Lower lobe of right lung (tissue), 2 donors: ENCODE data around the gene KDM4B. TPM values are rescaled to one million over a fixed set of nuclear protein-coding genes. Genes with fewer than 3 reads are reported as not detected.

Experiments
- ATAC-seq, 2 donors: fragments of 200-7000 bp; cut with Tn5 transposase; one replicate each; pipeline ENCODE4 v1.9.1; 2020 to 2022; ENCODE audit warnings: mild to moderate bottlenecking in 2 of 2, moderate library complexity in 2 of 2
- DNase-seq: peaks from one replicate; pipeline ENCODE4 v3.0.0-alpha.2; 2020
- H3K27ac ChIP-seq: fragments of 200-600 bp; one replicate; pipeline ENCODE4 v1.8.0; 2022
- H3K27me3 ChIP-seq: fragments of 200-600 bp; one replicate; pipeline ENCODE4 v1.8.0; 2022; ENCODE audit warnings: low read depth
- H3K36me3 ChIP-seq: fragments of 200-600 bp; one replicate; pipeline ENCODE4 v1.8.0; 2022; ENCODE audit warnings: mild to moderate bottlenecking
- H3K4me1 ChIP-seq: fragments of 200-600 bp; one replicate; pipeline ENCODE4 v1.8.0; 2022
- H3K4me3 ChIP-seq: fragments of 200-600 bp; one replicate; pipeline ENCODE4 v1.8.0; 2022; ENCODE audit warnings: mild to moderate bottlenecking
- H3K9me3 ChIP-seq: fragments of 200-600 bp; one replicate; pipeline ENCODE4 v1.8.0; 2022
- intact Hi-C: fragments of 100-400 bp; cut with DNase I; formaldehyde crosslinking; loops from one replicate; pipeline ENCODE4 v1.11.0; 2022
- total RNA-seq: library from RNA; stranded (reverse); fragmentation: NEBNext Ultra II Directional; extraction: Animal tissue kit (Norgen Biotek cat#: 25700); gene quantifications from one replicate; pipeline ENCODE4 v1.2.1, GENCODE V29; 2021
- TF ChIP-seq, protein P1 (sequence below): fragments of 200-600 bp; IDR thresholded peaks from one replicate; pipeline ENCODE4 v1.8.0; 2022; ENCODE audit warnings: antibody characterized with exemption, mild to moderate bottlenecking
- donor health status: DM: no; HTN: yes; CAD: no; lungs with severe emphysema.

The KDM4B gene
- total RNA-seq, 1 donor from 2014 or later, result 40.3 TPM

- no peak for ATAC-seq
- Histone ChIP-seq H3K27ac (no peak overlapping the region), H3K36me3 (no peaks in the 10 kb centered on the region), H3K9me3 (no peaks in the 10 kb centered on the region), H3K27me3 (no peaks in the 10 kb centered on the region), H3K4me3 (no peak overlapping the region), H3K4me1 (peaks cover 7% of the 10 kb centered on the region)
- no peak for DNase-seq
- TF ChIP-seq, protein P1, sequence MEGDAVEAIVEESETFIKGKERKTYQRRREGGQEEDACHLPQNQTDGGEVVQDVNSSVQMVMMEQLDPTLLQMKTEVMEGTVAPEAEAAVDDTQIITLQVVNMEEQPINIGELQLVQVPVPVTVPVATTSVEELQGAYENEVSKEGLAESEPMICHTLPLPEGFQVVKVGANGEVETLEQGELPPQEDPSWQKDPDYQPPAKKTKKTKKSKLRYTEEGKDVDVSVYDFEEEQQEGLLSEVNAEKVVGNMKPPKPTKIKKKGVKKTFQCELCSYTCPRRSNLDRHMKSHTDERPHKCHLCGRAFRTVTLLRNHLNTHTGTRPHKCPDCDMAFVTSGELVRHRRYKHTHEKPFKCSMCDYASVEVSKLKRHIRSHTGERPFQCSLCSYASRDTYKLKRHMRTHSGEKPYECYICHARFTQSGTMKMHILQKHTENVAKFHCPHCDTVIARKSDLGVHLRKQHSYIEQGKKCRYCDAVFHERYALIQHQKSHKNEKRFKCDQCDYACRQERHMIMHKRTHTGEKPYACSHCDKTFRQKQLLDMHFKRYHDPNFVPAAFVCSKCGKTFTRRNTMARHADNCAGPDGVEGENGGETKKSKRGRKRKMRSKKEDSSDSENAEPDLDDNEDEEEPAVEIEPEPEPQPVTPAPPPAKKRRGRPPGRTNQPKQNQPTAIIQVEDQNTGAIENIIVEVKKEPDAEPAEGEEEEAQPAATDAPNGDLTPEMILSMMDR, result no peak
- intact Hi-C loops, result no loop called here
These were observed 3.9 kb upstream of the KDM4B start for GRCh38 chr19:4965061-4965460.

GRCh38 chr19:4966591-4966990, 2.3 kb upstream of the KDM4B start:
- Histone ChIP-seq H3K9me3 (no peaks in the 10 kb centered on the region), H3K27me3 (no peaks in the 10 kb centered on the region), H3K4me3 (no peak overlapping the region), H3K4me1 (peaks cover 22% of the 10 kb centered on the region), H3K27ac (no peak overlapping the region), H3K36me3 (no peaks in the 10 kb centered on the region)
- ATAC-seq (no peak), DNase-seq (no peak)
- intact Hi-C loops, result no loop called here
- TF ChIP-seq, protein P1, result no peak

- TF ChIP-seq, protein P1, result no peak
- peak overlapping the region; percentile 41 for H3K4me3 ChIP-seq
- H3K9me3 ChIP-seq, result no peaks in the 10 kb centered on the region
- intact Hi-C loops, result no loop called here
- peaks cover 36% of the 10 kb centered on the region for H3K4me1 ChIP-seq
- DNase-seq (no peak), ATAC-seq (no peak)
- H3K27ac ChIP-seq, result no peak overlapping the region
- H3K27me3 ChIP-seq, result no peaks in the 10 kb centered on the region
- H3K36me3 ChIP-seq, result no peaks in the 10 kb centered on the region
These were observed 1.0 kb upstream of the KDM4B start for GRCh38 chr19:4967738-4968461.

GRCh38 chr19:4969292-4969771, 419 bp downstream of the KDM4B start:
- TF ChIP-seq, protein P1, result no peak
- intact Hi-C loops, result no loop called here
- H3K27me3 ChIP-seq, result no peaks in the 10 kb centered on the region
- DNase-seq, result no peak
- H3K27ac ChIP-seq, result peak overlapping the region; percentile 56
- no peaks in the 10 kb centered on the region for H3K36me3 ChIP-seq
- H3K4me3 ChIP-seq, result peak overlapping the region; percentile 62
- H3K9me3 ChIP-seq, result no peaks in the 10 kb centered on the region
- peaks cover 45% of the 10 kb centered on the region for H3K4me1 ChIP-seq
- ATAC-seq, result no peak

DNA sequence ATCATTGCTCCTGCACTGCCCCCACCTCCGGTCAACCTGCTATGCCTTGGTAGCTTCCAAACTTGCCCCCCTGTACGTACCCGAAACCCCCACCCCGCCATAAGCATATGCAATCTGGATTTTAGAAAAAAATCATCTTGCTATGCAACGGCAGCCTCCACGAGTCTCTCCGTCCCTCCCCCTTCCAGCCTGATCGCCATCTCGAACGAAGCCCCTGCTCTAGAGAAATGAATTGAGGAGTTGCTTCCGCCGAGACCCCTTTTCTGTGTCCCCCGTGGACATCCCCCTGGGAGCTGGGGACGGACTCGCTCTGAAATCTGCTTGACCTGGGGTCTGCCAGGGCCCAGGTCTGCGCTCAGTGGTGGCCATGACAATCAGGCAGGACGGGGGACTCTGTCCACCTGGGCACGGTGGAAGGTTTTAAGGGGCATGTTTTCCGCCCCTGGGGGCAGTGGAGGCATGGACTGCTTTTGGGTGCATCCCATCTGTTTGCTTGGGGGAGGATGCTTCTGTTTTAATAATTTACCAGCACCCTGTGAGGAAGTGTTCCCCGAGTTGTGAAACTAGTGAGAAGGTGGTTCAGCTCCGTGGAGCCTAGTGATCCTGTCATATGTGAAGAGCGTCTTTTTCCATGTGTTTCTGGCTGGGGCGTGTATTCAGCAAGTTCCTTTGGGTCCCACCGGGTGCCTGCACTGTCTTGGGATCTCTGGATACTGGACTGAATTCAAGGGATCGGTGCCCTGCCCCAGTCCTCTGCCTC, 1.0 kb downstream of the KDM4B start:
- Histone ChIP-seq H3K27ac (peak overlapping the region; percentile 56), H3K9me3 (no peaks in the 10 kb centered on the region), H3K4me3 (peak overlapping the region; percentile 62), H3K4me1 (peaks cover 51% of the 10 kb centered on the region), H3K36me3 (no peaks in the 10 kb centered on the region), H3K27me3 (no peaks in the 10 kb centered on the region)
- TF ChIP-seq, protein P1, result no peak
- DNase-seq, result no peak
- intact Hi-C loops, result no loop called here
- ATAC-seq, result no peak
